Mesenchymal stem cell (in vitro differentiated cells and primary cell): Measurements from ENCODE around the gene SIMC1.

ENCODE experiments used
- DNase-seq: peaks from one replicate; pipeline ENCODE4 v3.0.0-alpha.2; 2013
- H2AFZ ChIP-seq: one replicate; pipeline ENCODE4 v1.6.1; 2013; ENCODE audit warnings: low read depth, mild to moderate bottlenecking, control low read depth, inconsistent platforms, low read length, moderate library complexity
- H2AK5ac ChIP-seq: 2 replicates; pipeline ENCODE4 v1.6.1; 2013; ENCODE audit warnings: low read length, moderate library complexity, mild to moderate bottlenecking, inconsistent platforms; ENCODE audit not compliant: severe bottlenecking
- H2BK120ac ChIP-seq: one replicate; pipeline ENCODE4 v1.6.1; 2013; ENCODE audit warnings: low read depth, mild to moderate bottlenecking, inconsistent platforms, low read length, moderate library complexity
- H2BK12ac ChIP-seq, 2 experiments: one replicate each; pipeline ENCODE4 v1.6.1; 2013; ENCODE audit warnings: inconsistent platforms in 2 of 2, low read length in 2 of 2, mild to moderate bottlenecking in 2 of 2, moderate library complexity in 2 of 2, control low read depth in 1 of 2
- H2BK15ac ChIP-seq: one replicate; pipeline ENCODE4 v1.6.1; 2013; ENCODE audit warnings: mild to moderate bottlenecking, low read depth, inconsistent platforms; ENCODE audit not compliant: poor library complexity, severe bottlenecking
- H2BK5ac ChIP-seq: 2 replicates; pipeline ENCODE4 v1.6.1; 2013; ENCODE audit warnings: low read depth, mild to moderate bottlenecking, low read length, control low read depth, inconsistent platforms; ENCODE audit not compliant: poor library complexity, severe bottlenecking
- H3K14ac ChIP-seq, 2 experiments: one replicate each; pipeline ENCODE4 v1.6.1; 2013; ENCODE audit warnings: inconsistent platforms in 2 of 2, low read length in 2 of 2, control low read depth in 1 of 2, mild to moderate bottlenecking in 1 of 2, moderate library complexity in 1 of 2
- H3K18ac ChIP-seq, 2 experiments: one replicate each; pipeline ENCODE4 v1.6.1; 2013; ENCODE audit warnings: inconsistent platforms in 2 of 2, low read length in 2 of 2, control low read depth in 1 of 2, low read depth in 1 of 2, mild to moderate bottlenecking in 1 of 2
- H3K23ac ChIP-seq, 2 experiments: one replicate each; pipeline ENCODE4 v1.6.1; 2013; ENCODE audit warnings: inconsistent platforms in 2 of 2, low read length in 2 of 2, mild to moderate bottlenecking in 2 of 2, moderate library complexity in 2 of 2, control low read depth in 1 of 2
- H3K27ac ChIP-seq: 2 replicates; pipeline ENCODE4 v1.5.1; 2013; ENCODE audit warnings: mild to moderate bottlenecking, moderate library complexity, low read length, control low read depth, inconsistent platforms; ENCODE audit not compliant: poor library complexity, severe bottlenecking
- H3K27me3 ChIP-seq, 2 experiments: 2 replicates each; pipeline versions ENCODE4 v1.6.1 to v1.7.0; 2013; ENCODE audit warnings: low read length in 2 of 2, mild to moderate bottlenecking in 2 of 2, moderate library complexity in 2 of 2, control low read depth in 1 of 2, inconsistent platforms in 1 of 2; ENCODE audit not compliant: control insufficient read depth in 1 of 2, insufficient read depth in 1 of 2
- H3K36me3 ChIP-seq, 2 experiments: 2 replicates each; pipeline versions ENCODE4 v1.6.1 to v1.7.0; 2013; ENCODE audit warnings: low read length in 2 of 2, control low read depth in 1 of 2, inconsistent platforms in 1 of 2, low read depth in 1 of 2, mild to moderate bottlenecking in 1 of 2; ENCODE audit not compliant: insufficient read depth in 2 of 2, control insufficient read depth in 1 of 2
- H3K4ac ChIP-seq, 2 experiments: one replicate each; pipeline ENCODE4 v1.6.1; 2013; ENCODE audit warnings: inconsistent platforms in 2 of 2, low read length in 2 of 2, mild to moderate bottlenecking in 2 of 2, moderate library complexity in 2 of 2, control low read depth in 1 of 2, low read depth in 1 of 2
- H3K4me1 ChIP-seq: 2 replicates; pipeline ENCODE4 v1.6.1; 2013; ENCODE audit warnings: low read depth, low read length, control low read depth; ENCODE audit not compliant: control insufficient read depth, insufficient read depth
- H3K4me2 ChIP-seq: 2 replicates; pipeline ENCODE4 v1.6.1; 2013; ENCODE audit warnings: low read length, mild to moderate bottlenecking, inconsistent platforms; ENCODE audit not compliant: poor library complexity, severe bottlenecking
- H3K4me3 ChIP-seq, 2 experiments: 2 replicates each; pipeline versions ENCODE4 v1.5.1 to v1.7.0; 2013; ENCODE audit warnings: low read length in 2 of 2, mild to moderate bottlenecking in 2 of 2, control low read depth in 1 of 2, low read depth in 1 of 2; ENCODE audit not compliant: insufficient read depth in 1 of 2
- H3K79me1 ChIP-seq: replicated peaks from 2 replicates; pipeline ENCODE4 v1.6.1; 2013; ENCODE audit warnings: mild to moderate bottlenecking, control low read depth, low read length, inconsistent platforms; ENCODE audit not compliant: poor library complexity, severe bottlenecking
- H3K9ac ChIP-seq: 2 replicates; pipeline ENCODE4 v1.7.0; 2013; ENCODE audit warnings: mild to moderate bottlenecking, low read length, moderate library complexity
- H3K9me3 ChIP-seq: 2 replicates; pipeline ENCODE4 v1.7.0; 2013; ENCODE audit warnings: mild to moderate bottlenecking, low read length; ENCODE audit not compliant: control insufficient read depth
- H4K8ac ChIP-seq: one replicate; pipeline ENCODE4 v1.6.1; 2013; ENCODE audit warnings: inconsistent platforms, mild to moderate bottlenecking, low read length, moderate library complexity
- H4K91ac ChIP-seq: one replicate; pipeline ENCODE4 v1.6.1; 2013; ENCODE audit warnings: mild to moderate bottlenecking, low read length, inconsistent platforms
- WGBS: methylation state at CpG from one replicate; pipeline ENCODE4 v1.1.7; 2013; ENCODE audit warnings: mixed read lengths; 5-methylcytosine and 5-hydroxymethylcytosine counted together

SIMC1 gene

DNA sequence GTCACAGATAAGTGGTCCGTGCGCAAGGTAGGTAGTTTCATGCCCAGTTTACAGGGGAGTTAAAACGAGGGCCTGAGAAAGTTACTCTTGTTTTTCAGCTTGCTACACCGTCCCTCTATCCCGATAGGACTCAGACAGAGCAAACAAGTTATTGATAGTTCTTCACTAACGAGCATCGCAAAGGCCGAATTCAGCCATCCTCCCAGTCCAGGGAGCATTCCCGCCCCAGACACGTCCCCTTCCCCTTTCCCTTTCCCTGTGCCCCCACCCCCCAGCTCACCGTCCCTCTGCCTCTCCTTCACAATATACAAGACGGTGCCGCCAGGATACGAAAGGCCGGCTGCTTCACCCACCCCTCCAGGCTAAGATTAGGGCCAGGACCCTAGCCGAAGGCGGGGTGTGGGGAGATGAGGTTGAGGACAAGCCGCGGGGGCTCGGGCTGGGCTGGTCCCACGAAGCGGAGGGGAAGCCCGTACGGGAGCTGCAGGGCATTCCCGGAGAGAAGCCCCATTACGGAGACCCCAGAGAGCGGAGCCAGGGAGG is 122.7 kb downstream of the SIMC1 start:
- Histone ChIP-seq H3K9ac (peak overlapping the region; percentile 95), H3K27ac (no peak overlapping the region), H3K23ac (peak overlapping the region in 1 of 2 experiments; percentile 67), H2BK5ac (no peak overlapping the region), H2BK15ac (no peak overlapping the region), H3K14ac (peak overlapping the region; percentile 62 to 89), H4K91ac (no peak overlapping the region), H2AK5ac (no peak overlapping the region), H3K9me3 (no peaks in the 10 kb centered on the region), H3K27me3 (no peaks in the 10 kb centered on the region), H3K4ac (peak overlapping the region; percentile 34 to 66), H3K36me3 (peaks cover 12 to 25% of the 10 kb centered on the region in 2 experiments), H2BK12ac (peak overlapping the region in 1 of 2 experiments; percentile 18), H3K4me3 (peak overlapping the region; percentile 89 to 97), H3K79me1 (peaks cover 4% of the 10 kb centered on the region), H2AFZ (peak overlapping the region; percentile 51), H3K4me1 (peaks cover 12% of the 10 kb centered on the region), H3K4me2 (peak overlapping the region; percentile 55), H4K8ac (peak overlapping the region; percentile 84), H2BK120ac (no peak overlapping the region), H3K18ac (peak overlapping the region; percentile 82 to 89)
- WGBS, result 4% methylated on average over 23 of the region's 27 CpGs
- no peak for DNase-seq

DNA sequence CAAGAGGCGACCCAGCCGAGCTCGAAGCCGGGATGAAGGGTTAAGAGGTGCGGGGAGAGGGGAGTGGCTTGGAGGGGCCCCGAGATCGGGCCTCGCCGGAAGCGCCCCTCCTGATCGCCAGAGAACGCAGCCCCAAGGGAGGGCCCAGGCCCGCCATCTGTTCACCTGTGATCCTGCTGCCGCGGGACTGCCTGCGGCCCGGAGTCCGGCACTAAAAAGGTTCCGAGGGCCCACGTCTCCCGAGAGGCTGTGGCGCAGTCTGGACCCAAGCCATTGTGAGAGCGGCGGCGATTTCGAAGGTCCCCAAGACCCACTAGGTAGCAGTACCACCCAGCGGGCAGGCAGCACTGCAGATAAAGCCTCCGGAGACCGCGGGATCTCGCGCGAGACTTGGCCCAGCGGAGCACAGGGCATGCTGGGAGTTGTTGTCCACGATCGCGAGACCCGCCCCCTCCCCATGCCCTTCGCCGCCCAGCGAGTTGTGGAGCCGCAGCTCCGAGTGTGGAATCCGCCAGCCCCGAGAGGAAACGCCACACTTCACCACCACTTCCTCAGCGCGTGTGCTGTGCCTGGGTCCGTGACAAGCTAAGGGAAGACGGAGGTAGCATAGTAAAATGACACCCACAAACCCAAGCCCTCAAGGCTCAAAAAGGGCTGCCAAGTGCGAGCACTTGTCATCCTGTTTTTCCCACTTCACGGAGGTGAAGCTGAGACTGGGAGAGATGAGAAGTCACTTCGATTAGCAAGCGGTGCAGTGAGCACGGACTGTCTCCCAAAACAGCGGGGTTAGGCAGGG is 123.4 kb downstream of the SIMC1 start, which contains the start of gene KIAA1191:
KIAA1191 (minus strand) TSS at position 328 of the 796 bp plus-strand sequence. CDS start 2,256 bp downstream, outside the sequence.
- Histone ChIP-seq H3K4me2 (peak within 1 kb of the TSS; percentile 78), H3K18ac (peak within 1 kb of the TSS; percentile 82 to 89), H3K9ac (peak within 1 kb of the TSS; percentile 95), H2BK12ac (peak within 1 kb of the TSS in 1 of 2 experiments; percentile 18), H3K14ac (peak within 1 kb of the TSS; percentile 62 to 89), H3K27ac (peak within 1 kb of the TSS; percentile 27), H3K27me3 (no peaks in the 10 kb centered on the region), H3K36me3 (peaks cover 15 to 19% of the 10 kb centered on the region in 2 experiments), H3K23ac (peak within 1 kb of the TSS in 1 of 2 experiments; percentile 67), H2AFZ (peak within 1 kb of the TSS; percentile 91), H3K4ac (peak within 1 kb of the TSS; percentile 51 to 66), H4K91ac (no peak within 1 kb of the TSS), H2BK120ac (no peak within 1 kb of the TSS), H2AK5ac (no peak within 1 kb of the TSS), H2BK15ac (no peak within 1 kb of the TSS), H3K9me3 (no peaks in the 10 kb centered on the region), H3K79me1 (peaks cover 10% of the 10 kb centered on the region), H4K8ac (peak within 1 kb of the TSS; percentile 84), H2BK5ac (no peak within 1 kb of the TSS), H3K4me1 (peaks cover 18% of the 10 kb centered on the region), H3K4me3 (peak within 1 kb of the TSS; percentile 89 to 97)
- WGBS, result 2% methylated on average over 52 of the region's 56 CpGs
- peak; percentile 92 for DNase-seq

DNA sequence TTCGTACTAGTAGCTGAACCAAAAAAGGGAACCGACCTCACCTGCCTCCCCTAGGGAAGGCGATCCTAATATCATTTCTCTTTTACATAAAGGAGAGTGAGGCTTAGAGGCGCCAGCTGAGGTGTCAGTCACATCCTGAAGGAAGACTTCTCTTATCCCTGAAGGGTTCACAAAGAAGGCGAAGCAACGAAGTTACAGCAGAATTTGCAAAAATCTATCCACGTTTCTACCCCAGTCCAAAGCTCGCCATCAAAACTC is 123.9 kb downstream of the SIMC1 start:
- Histone ChIP-seq H3K4me1 (peaks cover 18% of the 10 kb centered on the region), H3K27me3 (no peaks in the 10 kb centered on the region), H3K4me2 (peak overlapping the region; percentile 78), H2BK12ac (no peak overlapping the region), H3K4me3 (peak overlapping the region in 1 of 2 experiments; percentile 97), H3K23ac (no peak overlapping the region), H3K36me3 (peaks cover 14 to 16% of the 10 kb centered on the region in 2 experiments), H2BK120ac (no peak overlapping the region), H3K14ac (no peak overlapping the region), H3K9me3 (no peaks in the 10 kb centered on the region), H2AFZ (peak overlapping the region; percentile 91), H2BK5ac (no peak overlapping the region), H3K27ac (no peak overlapping the region), H3K79me1 (peaks cover 11% of the 10 kb centered on the region), H4K91ac (no peak overlapping the region), H2AK5ac (no peak overlapping the region), H4K8ac (peak overlapping the region; percentile 33), H3K18ac (peak overlapping the region in 1 of 2 experiments; percentile 65), H3K4ac (peak overlapping the region in 1 of 2 experiments; percentile 51), H3K9ac (peak overlapping the region; percentile 95), H2BK15ac (no peak overlapping the region)
- DNase-seq, result no peak
- 53% methylated on average over 6 of the region's 8 CpGs for WGBS

DNA sequence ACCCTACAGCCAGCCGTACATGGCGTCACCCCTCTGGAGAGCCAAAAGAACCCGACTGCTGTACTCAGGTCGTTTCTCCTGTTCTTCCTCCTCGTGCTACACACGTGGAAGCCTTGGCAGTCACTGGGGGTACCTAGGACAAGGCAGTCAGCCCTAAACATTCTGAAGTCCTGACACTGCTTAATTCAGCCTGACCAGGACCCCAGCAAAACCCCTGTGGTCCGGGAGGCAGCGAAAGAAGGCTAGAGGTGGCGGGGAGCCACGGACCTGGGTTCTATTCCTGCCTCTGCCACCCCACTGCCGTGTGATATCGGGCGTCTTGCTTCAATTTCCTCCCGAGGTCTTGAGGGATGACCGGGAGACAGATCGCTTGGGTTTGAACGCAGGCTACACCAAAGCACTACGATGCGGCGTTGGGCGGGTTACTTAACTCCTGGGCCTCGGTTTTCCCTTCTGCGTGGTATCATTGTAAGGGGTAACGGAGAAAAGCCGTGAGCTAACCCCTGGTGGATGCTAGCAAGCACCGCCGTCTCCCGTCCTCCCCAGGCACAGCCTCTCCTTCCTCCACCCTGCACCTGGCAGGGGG is 126.6 kb downstream of the SIMC1 start:
- Histone ChIP-seq H3K9ac (peak overlapping the region; percentile 76), H3K18ac (no peak overlapping the region), H2BK15ac (no peak overlapping the region), H4K91ac (no peak overlapping the region), H3K27ac (no peak overlapping the region), H2AFZ (peak overlapping the region; percentile 15), H2AK5ac (no peak overlapping the region), H3K4me2 (peak overlapping the region; percentile 88), H2BK12ac (no peak overlapping the region), H3K36me3 (peaks cover 19 to 23% of the 10 kb centered on the region in 2 experiments), H4K8ac (peak overlapping the region; percentile 12), H2BK5ac (no peak overlapping the region), H3K4me1 (peaks cover 19% of the 10 kb centered on the region), H3K9me3 (no peaks in the 10 kb centered on the region), H3K23ac (no peak overlapping the region), H3K27me3 (no peaks in the 10 kb centered on the region), H3K79me1 (peaks cover 24% of the 10 kb centered on the region), H2BK120ac (no peak overlapping the region), H3K14ac (no peak overlapping the region), H3K4ac (peak overlapping the region in 1 of 2 experiments; percentile 40), H3K4me3 (peak overlapping the region; percentile 87 to 92)
- WGBS, result 65% methylated on average over 14 of the region's 28 CpGs
- DNase-seq, result peak; percentile 15
